ENCODE data around the gene ST8SIA2.

ST8SIA2 gene

DNA sequence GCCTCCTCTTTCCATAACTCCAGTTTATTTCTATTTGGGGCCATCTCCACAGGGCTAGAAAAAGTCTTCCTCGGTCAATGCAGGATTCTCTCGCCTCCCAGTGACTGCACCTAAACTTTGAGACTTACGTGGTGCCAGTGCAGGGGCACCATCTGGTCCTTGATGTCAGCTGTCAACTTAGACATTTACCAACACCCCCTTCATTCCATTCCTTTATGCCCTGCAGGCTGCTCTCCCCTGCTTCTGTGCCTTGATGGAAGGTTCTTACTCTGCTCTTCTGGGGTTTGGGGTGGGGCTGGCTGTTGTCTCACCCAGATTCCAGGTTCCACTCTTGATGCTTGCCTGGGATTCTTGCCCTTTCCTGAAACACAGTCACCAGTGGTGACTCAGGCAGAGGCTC lies 101.8 kb downstream of the ST8SIA2 start:
- in situ Hi-C loops (cut with MboI; ENCODE audit: low sequenced_read_pairs) = no loop called here
- H3K36me3 ChIP-seq (replicated peaks) = no peaks in the 10 kb centered on the region
- H3K4me3 ChIP-seq = no peak overlapping the region
- DNase-seq (ENCODE audit: low spot score in 2 of 2) = no peak
- H3K9me3 ChIP-seq = no peaks in the 10 kb centered on the region
- H3K4me1 ChIP-seq = peaks cover 11% of the 10 kb centered on the region
- no peaks in the 10 kb centered on the region for H3K27me3 ChIP-seq (ENCODE audit: low read depth)

DNA sequence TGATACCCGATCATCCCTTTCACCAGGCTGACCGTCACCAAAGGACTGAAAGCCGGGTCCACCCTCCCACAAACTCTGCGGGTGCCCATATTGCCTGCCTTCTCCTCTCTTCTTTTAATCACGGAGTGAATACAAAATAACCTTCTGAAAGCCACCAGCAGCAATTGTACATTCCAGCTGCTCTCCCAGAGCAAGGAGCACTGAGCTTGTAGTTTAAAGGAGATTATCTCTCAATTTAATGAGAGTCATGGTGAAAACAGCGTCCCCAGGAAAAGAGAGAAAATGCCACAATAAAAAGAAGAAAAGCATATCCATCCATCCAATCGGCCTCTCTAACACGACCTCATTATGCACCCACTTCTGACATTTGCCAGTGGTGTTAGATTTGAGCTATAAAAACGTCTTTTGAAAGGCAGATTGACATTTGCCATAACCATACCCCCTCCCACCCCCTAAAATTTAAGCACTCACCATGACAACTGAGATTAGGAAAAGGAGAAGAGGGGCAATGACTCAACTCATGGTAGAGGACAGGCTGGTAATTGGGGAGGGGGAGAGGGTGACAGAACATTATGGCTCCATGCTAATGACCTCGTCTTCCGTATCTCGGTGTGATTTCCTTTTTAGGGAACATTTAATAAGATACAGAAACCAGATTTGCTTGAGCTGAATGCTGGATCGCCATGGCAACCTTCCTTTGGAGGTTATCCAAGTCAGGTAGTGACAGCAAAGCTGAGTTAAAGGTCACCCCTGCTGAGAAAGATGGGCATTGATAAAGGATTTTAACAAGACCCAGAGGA lies 106.2 kb downstream of the ST8SIA2 start:
- peaks cover 11% of the 10 kb centered on the region for H3K4me1 ChIP-seq
- H3K9me3 ChIP-seq = no peaks in the 10 kb centered on the region
- no peak overlapping the region for H3K4me3 ChIP-seq
- H3K36me3 ChIP-seq (replicated peaks) = no peaks in the 10 kb centered on the region
- DNase-seq (ENCODE audit: low spot score in 2 of 2) = peak; percentile 17 to 60
- in situ Hi-C loops (cut with MboI; ENCODE audit: low sequenced_read_pairs) = loop anchor here (25.0 kb wide), 1 partner anchor 212 kb away; no protein-coding TSS in a partner anchor
- H3K27me3 ChIP-seq (ENCODE audit: low read depth) = no peaks in the 10 kb centered on the region

DNA sequence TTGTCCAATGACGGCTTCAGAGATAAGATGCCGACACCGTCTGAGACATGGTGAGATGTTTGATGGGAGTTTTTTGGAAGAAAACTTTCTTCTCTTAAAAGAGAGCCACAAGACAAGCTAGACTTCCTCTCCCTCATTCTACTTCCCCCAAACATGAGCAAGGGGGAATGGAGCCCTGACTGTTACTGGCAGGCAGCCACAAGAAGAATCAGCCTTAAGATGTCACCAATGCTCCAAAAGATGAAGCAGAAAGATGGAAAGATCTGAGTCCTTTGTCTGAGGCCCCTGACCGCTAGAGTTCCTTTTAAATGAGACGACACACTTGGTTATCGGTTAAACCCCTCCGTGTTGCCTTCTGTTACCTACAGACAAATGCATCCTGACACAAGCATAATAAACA lies 108.7 kb downstream of the ST8SIA2 start:
- Histone ChIP-seq H3K4me1 (peaks cover 11% of the 10 kb centered on the region), H3K36me3 (replicated peaks) (no peaks in the 10 kb centered on the region), H3K27me3 (ENCODE audit: low read depth) (no peaks in the 10 kb centered on the region), H3K9me3 (peaks cover under 1% of the 10 kb centered on the region; the same call in 1 of the 2 replicates), H3K4me3 (no peak overlapping the region)
- DNase-seq (ENCODE audit: low spot score in 2 of 2) = no peak
- in situ Hi-C loops (cut with MboI; ENCODE audit: low sequenced_read_pairs) = loop anchor here (25.0 kb wide), 1 partner anchor 210 kb away; no protein-coding TSS in a partner anchor

DNA sequence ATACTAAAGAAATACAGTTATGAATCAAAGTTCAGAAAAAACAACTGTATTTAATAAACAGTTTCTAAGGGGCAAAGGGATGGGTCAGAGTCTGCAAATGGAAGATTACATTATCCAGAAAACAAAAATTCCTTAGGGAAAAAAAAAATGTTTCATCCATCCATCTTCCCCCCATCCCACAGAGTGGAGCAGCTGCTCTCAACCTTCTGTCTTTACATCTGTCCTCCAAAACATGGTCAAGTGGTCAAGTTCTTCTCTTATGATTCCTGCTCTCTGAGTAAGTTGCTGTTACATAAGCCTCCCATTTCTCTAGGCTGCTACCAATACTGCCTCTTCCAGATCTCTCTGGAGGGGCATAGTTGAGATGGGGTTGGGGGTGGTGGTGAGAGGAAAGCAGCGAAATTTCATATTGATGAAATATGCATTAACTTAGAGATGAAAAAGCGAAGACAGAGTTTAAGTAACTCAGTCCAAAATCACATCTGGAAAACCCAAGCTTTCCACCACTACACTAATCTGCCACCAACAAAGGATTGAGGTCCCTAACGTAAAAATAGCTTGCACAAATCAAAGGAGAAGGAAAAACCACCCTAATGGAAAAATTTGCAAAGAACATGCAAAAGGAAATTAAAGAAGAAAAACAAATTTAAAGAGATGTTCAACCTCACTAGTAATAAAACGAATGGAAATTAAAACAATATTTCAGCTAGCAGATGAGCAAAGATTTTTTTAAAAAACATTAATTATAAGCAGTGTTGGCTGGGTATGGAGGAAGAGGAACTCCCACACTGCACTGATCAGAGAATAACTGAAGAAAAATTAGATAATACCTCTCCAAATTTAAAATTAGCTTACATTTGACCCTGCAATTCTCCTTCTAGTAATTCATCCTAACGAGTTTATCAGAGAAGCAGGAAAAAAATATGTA lies 109.5 kb downstream of the ST8SIA2 start:
- in situ Hi-C loops (cut with MboI; ENCODE audit: low sequenced_read_pairs) = loop anchor here (25.0 kb wide), 1 partner anchor 209 kb away; no protein-coding TSS in a partner anchor
- H3K9me3 ChIP-seq = peaks cover 6% of the 10 kb centered on the region; the same call in 1 of the 2 replicates
- peaks cover 11% of the 10 kb centered on the region for H3K4me1 ChIP-seq
- H3K27me3 ChIP-seq (ENCODE audit: low read depth) = no peaks in the 10 kb centered on the region
- no peak for DNase-seq (ENCODE audit: low spot score in 2 of 2)
- H3K4me3 ChIP-seq = no peak overlapping the region
- no peaks in the 10 kb centered on the region for H3K36me3 ChIP-seq (replicated peaks)

DNA sequence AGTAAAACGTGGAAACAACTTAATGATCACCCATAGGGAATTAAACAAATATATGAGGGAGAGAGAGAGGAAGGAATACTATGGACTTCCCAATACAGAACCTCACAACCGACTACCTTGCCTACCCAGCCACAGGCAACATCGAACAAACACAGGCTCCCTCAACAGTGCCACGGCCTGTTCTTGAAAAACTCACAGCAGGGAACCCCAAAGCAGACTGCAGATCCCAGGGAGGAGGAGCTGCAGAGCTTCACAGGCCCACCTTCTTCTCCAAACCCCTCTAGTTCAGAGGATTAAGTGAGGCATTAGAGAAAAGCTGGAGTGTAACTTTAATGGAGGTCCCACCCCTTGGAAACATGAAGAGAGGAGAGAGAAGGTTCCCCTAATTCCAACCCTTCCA lies 110.2 kb downstream of the ST8SIA2 start:
- peaks cover 6% of the 10 kb centered on the region; the same call in 1 of the 2 replicates for H3K9me3 ChIP-seq
- no peaks in the 10 kb centered on the region for H3K27me3 ChIP-seq (ENCODE audit: low read depth)
- H3K4me1 ChIP-seq = peaks cover 11% of the 10 kb centered on the region
- no peak overlapping the region for H3K4me3 ChIP-seq
- DNase-seq (ENCODE audit: low spot score in 2 of 2) = no peak
- in situ Hi-C loops (cut with MboI; ENCODE audit: low sequenced_read_pairs) = loop anchor here (25.0 kb wide), 1 partner anchor 208 kb away; no protein-coding TSS in a partner anchor
- H3K36me3 ChIP-seq (replicated peaks) = no peaks in the 10 kb centered on the region

DNA sequence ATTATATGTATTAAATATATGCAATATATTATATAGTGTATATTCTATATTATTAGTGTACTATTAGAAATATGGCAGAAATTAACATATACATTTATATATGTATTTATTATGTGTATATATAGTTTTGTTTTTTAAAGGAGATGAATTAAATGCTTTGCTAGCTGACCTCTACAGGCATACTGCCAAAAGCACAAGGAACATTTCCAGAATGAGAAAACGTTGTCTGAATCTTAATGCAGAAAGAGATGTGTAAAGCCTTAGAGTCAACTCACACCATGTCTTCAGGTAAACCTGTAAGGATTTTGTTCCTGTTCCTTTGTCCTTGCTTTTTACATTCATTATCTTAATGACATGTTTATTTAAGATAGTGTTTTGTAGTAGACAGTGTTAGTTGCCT lies 111.9 kb downstream of the ST8SIA2 start:
- Histone ChIP-seq H3K27me3 (ENCODE audit: low read depth) (no peaks in the 10 kb centered on the region), H3K9me3 (peaks cover 6% of the 10 kb centered on the region; the same call in 1 of the 2 replicates), H3K4me1 (peaks cover 13% of the 10 kb centered on the region), H3K4me3 (no peak overlapping the region), H3K36me3 (replicated peaks) (no peaks in the 10 kb centered on the region)
- in situ Hi-C loops (cut with MboI; ENCODE audit: low sequenced_read_pairs) = loop anchor here (25.0 kb wide), 1 partner anchor 207 kb away; no protein-coding TSS in a partner anchor
- DNase-seq (ENCODE audit: low spot score in 2 of 2) = no peak

DNA sequence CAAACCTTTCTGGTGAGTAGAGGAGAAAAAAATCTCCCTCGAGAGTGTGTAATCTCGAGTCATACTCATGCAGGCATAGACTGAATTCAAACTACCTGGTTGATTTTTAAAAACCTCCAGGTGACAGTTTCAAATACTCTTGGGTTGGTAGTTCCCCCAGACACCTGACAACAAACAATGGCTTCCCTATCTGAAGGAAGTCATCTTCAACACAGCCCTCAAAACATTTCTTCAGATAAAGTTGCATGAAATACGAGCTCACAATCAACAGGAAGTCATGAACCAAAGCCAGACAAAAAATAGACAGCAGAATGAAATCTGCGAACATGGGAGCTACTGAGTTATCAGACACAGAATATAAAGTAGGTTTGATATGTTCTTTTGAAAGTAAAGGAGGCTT lies 112.8 kb downstream of the ST8SIA2 start:
- no peak for DNase-seq (ENCODE audit: low spot score in 2 of 2)
- H3K4me1 ChIP-seq = peaks cover 20% of the 10 kb centered on the region
- no peaks in the 10 kb centered on the region for H3K36me3 ChIP-seq (replicated peaks)
- H3K4me3 ChIP-seq = no peak overlapping the region
- in situ Hi-C loops (cut with MboI; ENCODE audit: low sequenced_read_pairs) = loop anchor here (25.0 kb wide), 1 partner anchor 206 kb away; no protein-coding TSS in a partner anchor
- no peaks in the 10 kb centered on the region for H3K27me3 ChIP-seq (ENCODE audit: low read depth)
- H3K9me3 ChIP-seq = peaks cover 6% of the 10 kb centered on the region; the same call in 1 of the 2 replicates

DNA sequence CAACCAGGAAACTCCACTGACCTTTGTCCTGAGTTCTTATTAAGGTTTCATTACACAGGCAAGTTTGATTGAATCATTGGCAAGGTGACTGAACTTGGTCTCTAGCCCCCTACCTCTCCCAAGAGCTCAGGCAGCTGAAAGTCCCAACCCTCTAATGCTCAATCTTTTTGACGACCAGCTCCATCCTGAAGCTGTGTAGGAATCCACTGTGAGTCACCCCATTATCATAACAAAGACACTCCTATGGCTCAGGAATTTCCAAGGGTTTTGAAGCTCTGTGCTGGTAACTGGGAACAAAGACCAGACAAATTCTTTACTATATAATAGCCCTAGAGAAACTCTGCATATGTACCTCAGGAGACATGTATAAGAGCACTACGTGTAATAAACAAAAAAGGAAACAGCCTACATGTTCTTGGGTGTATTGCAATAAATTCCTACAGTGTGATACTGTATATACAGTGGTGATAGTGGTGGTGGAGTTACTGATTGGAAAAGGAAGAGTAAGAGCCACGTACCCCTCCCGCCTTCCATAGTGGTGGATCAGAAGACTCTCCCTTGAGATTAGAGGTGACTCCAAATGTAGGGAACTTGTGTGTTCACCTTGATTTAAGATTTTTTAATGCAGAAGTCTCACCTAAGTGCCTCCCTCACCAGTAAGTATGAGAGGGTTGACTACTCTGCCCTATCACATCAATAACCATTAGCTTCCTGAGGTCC lies 116.6 kb downstream of the ST8SIA2 start:
- in situ Hi-C loops (cut with MboI; ENCODE audit: low sequenced_read_pairs) = loop anchor here (25.0 kb wide), 1 partner anchor 202 kb away; no protein-coding TSS in a partner anchor

More for the DNA sequence above, 116.6 kb downstream of the ST8SIA2 start:
- Histone ChIP-seq H3K4me3 (no peak overlapping the region), H3K27me3 (ENCODE audit: low read depth) (no peaks in the 10 kb centered on the region), H3K36me3 (replicated peaks) (no peaks in the 10 kb centered on the region), H3K4me1 (peaks cover 20% of the 10 kb centered on the region), H3K9me3 (peaks cover 6% of the 10 kb centered on the region; the same call in 1 of the 2 replicates)
- DNase-seq (ENCODE audit: low spot score in 2 of 2) = peak; percentile 77 to 99

Data from HAP-1 (cell line).